ENCODE measurements around the gene PTPRO.

The PTPRO gene

GRCh38 chr12:15446807-15447206 lies 124.5 kb downstream of the PTPRO start:
- peak; percentile 8 for DNase-seq (ENCODE audit: low spot score)

- DNase-seq (ENCODE audit: low spot score), result no peak
These were observed 131.3 kb downstream of the PTPRO start for GRCh38 chr12:15453613-15454012.

- DNase-seq (ENCODE audit: low spot score), result no peak
These were observed 135.7 kb downstream of the PTPRO start for GRCh38 chr12:15458008-15458407.

GRCh38 chr12:15468911-15469310 lies 146.6 kb downstream of the PTPRO start:
- no peak for DNase-seq (ENCODE audit: low spot score)

- no peak for DNase-seq (ENCODE audit: low spot score)
These were observed 147.0 kb downstream of the PTPRO start for GRCh38 chr12:15469356-15469755.

- no peak for DNase-seq (ENCODE audit: low spot score)
These were observed 149.7 kb downstream of the PTPRO start for GRCh38 chr12:15472036-15472435.

GRCh38 chr12:15474766-15475165 lies 152.5 kb downstream of the PTPRO start:
- peak; percentile 73 for DNase-seq (ENCODE audit: low spot score)

- no peak for DNase-seq (ENCODE audit: low spot score)
These were observed 155.5 kb downstream of the PTPRO start for GRCh38 chr12:15477761-15478160.

- DNase-seq (ENCODE audit: low spot score), result no peak
These were observed 159.5 kb downstream of the PTPRO start for GRCh38 chr12:15481846-15482245.

GRCh38 chr12:15485466-15485865 lies 163.2 kb downstream of the PTPRO start:
- no peak for DNase-seq (ENCODE audit: low spot score)

- DNase-seq (ENCODE audit: low spot score), result no peak
These were observed 164.6 kb downstream of the PTPRO start for GRCh38 chr12:15486859-15487258.

GRCh38 chr12:15488481-15488880 lies 166.2 kb downstream of the PTPRO start:
- no peak for DNase-seq (ENCODE audit: low spot score)

GRCh38 chr12:15494329-15495046 lies 172.2 kb downstream of the PTPRO start:
- DNase-seq (ENCODE audit: low spot score), result no peak

- DNase-seq (ENCODE audit: low spot score), result no peak
These were observed 173.4 kb downstream of the PTPRO start for GRCh38 chr12:15495746-15496145.

GRCh38 chr12:15496738-15497137 lies 174.4 kb downstream of the PTPRO start:
- DNase-seq (ENCODE audit: low spot score), result no peak

- no peak for DNase-seq (ENCODE audit: low spot score)
These were observed 175.5 kb downstream of the PTPRO start for GRCh38 chr12:15497671-15498292.

GRCh38 chr12:15502211-15502610 lies 179.9 kb downstream of the PTPRO start:
- no peak for DNase-seq (ENCODE audit: low spot score)

GRCh38 chr12:15505616-15506015 lies 183.3 kb downstream of the PTPRO start:
- DNase-seq (ENCODE audit: low spot score), result no peak

GRCh38 chr12:15515010-15515409 lies 192.7 kb downstream of the PTPRO start:
- no peak for DNase-seq (ENCODE audit: low spot score)

GRCh38 chr12:15520083-15520482 lies 197.8 kb downstream of the PTPRO start:
- DNase-seq (ENCODE audit: low spot score), result no peak

GRCh38 chr12:15520844-15521243 lies 198.5 kb downstream of the PTPRO start:
- no peak for DNase-seq (ENCODE audit: low spot score)

- peak; percentile 62 for DNase-seq (ENCODE audit: low spot score)
These were observed 200.4 kb downstream of the PTPRO start for GRCh38 chr12:15522574-15523187.

GRCh38 chr12:15525441-15525840 lies 203.1 kb downstream of the PTPRO start:
- DNase-seq (ENCODE audit: low spot score), result no peak

Data from Ammon's horn (tissue), 1 donor.